ENCODE results near the gene PTPRH.

DNA sequence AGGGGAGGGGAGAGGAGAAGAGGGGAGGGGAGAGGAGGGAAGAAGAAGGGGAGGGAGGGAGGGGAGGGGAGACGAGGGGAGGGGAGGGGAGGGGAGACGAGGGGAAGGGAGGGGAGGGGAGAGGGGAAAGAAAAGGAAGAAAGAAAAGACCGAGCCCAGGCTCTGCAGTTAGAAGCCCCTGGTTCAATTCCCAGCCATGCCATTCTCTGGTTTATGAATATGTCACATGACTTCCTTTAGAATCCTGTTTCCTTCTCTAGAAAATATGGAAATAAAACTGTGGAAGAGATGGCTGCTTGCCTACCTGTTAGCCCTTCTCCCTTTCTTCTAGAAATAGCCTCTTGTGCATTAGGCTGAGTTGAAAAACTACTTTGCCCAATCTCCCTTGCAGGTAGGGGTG lies 74.6 kb downstream of the PTPRH start:
- TF ChIP-seq, protein P1, sequence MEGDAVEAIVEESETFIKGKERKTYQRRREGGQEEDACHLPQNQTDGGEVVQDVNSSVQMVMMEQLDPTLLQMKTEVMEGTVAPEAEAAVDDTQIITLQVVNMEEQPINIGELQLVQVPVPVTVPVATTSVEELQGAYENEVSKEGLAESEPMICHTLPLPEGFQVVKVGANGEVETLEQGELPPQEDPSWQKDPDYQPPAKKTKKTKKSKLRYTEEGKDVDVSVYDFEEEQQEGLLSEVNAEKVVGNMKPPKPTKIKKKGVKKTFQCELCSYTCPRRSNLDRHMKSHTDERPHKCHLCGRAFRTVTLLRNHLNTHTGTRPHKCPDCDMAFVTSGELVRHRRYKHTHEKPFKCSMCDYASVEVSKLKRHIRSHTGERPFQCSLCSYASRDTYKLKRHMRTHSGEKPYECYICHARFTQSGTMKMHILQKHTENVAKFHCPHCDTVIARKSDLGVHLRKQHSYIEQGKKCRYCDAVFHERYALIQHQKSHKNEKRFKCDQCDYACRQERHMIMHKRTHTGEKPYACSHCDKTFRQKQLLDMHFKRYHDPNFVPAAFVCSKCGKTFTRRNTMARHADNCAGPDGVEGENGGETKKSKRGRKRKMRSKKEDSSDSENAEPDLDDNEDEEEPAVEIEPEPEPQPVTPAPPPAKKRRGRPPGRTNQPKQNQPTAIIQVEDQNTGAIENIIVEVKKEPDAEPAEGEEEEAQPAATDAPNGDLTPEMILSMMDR (IDR thresholded peaks at IDR 0.05; ENCODE audit: poor library complexity, severe bottlenecking): no peak
- TF ChIP-seq POLR2AphosphoS5 (IDR thresholded peaks at IDR 0.05) (no peak), TAF1 (IDR thresholded peaks at IDR 0.05; ENCODE audit: low read depth) (no peak), EZH2 (IDR thresholded peaks at IDR 0.05; ENCODE audit: borderline replicate concordance, insufficient read depth, low read length, poor library complexity, severe bottlenecking) (no peak), RAD21 (conservative IDR thresholded peaks at IDR 0.05) (no peak), MXI1 (conservative IDR thresholded peaks at IDR 0.05; ENCODE audit: poor library complexity, severe bottlenecking) (no peak), EP300 (conservative IDR thresholded peaks at IDR 0.05; ENCODE audit: poor library complexity, severe bottlenecking) (no peak)
- TF ChIP-seq, protein P2, sequence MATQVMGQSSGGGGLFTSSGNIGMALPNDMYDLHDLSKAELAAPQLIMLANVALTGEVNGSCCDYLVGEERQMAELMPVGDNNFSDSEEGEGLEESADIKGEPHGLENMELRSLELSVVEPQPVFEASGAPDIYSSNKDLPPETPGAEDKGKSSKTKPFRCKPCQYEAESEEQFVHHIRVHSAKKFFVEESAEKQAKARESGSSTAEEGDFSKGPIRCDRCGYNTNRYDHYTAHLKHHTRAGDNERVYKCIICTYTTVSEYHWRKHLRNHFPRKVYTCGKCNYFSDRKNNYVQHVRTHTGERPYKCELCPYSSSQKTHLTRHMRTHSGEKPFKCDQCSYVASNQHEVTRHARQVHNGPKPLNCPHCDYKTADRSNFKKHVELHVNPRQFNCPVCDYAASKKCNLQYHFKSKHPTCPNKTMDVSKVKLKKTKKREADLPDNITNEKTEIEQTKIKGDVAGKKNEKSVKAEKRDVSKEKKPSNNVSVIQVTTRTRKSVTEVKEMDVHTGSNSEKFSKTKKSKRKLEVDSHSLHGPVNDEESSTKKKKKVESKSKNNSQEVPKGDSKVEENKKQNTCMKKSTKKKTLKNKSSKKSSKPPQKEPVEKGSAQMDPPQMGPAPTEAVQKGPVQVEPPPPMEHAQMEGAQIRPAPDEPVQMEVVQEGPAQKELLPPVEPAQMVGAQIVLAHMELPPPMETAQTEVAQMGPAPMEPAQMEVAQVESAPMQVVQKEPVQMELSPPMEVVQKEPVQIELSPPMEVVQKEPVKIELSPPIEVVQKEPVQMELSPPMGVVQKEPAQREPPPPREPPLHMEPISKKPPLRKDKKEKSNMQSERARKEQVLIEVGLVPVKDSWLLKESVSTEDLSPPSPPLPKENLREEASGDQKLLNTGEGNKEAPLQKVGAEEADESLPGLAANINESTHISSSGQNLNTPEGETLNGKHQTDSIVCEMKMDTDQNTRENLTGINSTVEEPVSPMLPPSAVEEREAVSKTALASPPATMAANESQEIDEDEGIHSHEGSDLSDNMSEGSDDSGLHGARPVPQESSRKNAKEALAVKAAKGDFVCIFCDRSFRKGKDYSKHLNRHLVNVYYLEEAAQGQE (IDR thresholded peaks at IDR 0.05; ENCODE audit: borderline replicate concordance): no peak

All from neural cell (in vitro differentiated cells).